Muscle layer of colon (tissue), 2 donors: ENCODE measurements around the gene RGS7.

Source experiments
- H3K27ac ChIP-seq: one replicate; pipeline ENCODE4 v1.7.0; 2013; ENCODE audit warnings: low read depth, mild to moderate bottlenecking, low read length, moderate library complexity
- H3K27me3 ChIP-seq, 2 donors: one replicate each; pipeline ENCODE4 v1.7.0; 2013; ENCODE audit warnings: low read length in 2 of 2, mild to moderate bottlenecking in 2 of 2; ENCODE audit not compliant: insufficient read depth in 2 of 2, control insufficient read depth in 1 of 2
- H3K36me3 ChIP-seq: one replicate; pipeline ENCODE4 v1.7.0; 2013; ENCODE audit warnings: mild to moderate bottlenecking, low read length; ENCODE audit not compliant: insufficient read depth
- H3K4me1 ChIP-seq: one replicate; pipeline ENCODE4 v1.7.0; 2013; ENCODE audit warnings: mild to moderate bottlenecking, low read length; ENCODE audit not compliant: insufficient read depth
- H3K4me3 ChIP-seq, 2 donors: one replicate each; pipeline ENCODE4 v1.7.0; 2013; ENCODE audit warnings: low read length in 2 of 2, low read depth in 1 of 2, mild to moderate bottlenecking in 1 of 2, moderate library complexity in 1 of 2
- H3K9ac ChIP-seq: one replicate; pipeline ENCODE4 v1.7.0; 2013; ENCODE audit warnings: low read length
- H3K9me3 ChIP-seq: one replicate; pipeline ENCODE4 v1.7.0; 2013; ENCODE audit warnings: mild to moderate bottlenecking, low read length
- donor health status: abdominal sarcoma.
- donor health status: Adenocarcinoma of cecum.

The RGS7 gene

GRCh38 chr1:241131636-241132194, 225.3 kb downstream of the RGS7 start:
- Histone ChIP-seq H3K36me3 (no peaks in the 10 kb centered on the region), H3K4me1 (no peaks in the 10 kb centered on the region), H3K9me3 (no peaks in the 10 kb centered on the region), H3K27ac (no peak overlapping the region), H3K27me3 (no peaks in the 10 kb centered on the region), H3K4me3 (no peak overlapping the region), H3K9ac (no peak overlapping the region)

- no peaks in the 10 kb centered on the region for H3K4me1 ChIP-seq
- no peaks in the 10 kb centered on the region for H3K27me3 ChIP-seq
- no peaks in the 10 kb centered on the region for H3K36me3 ChIP-seq
- H3K9ac ChIP-seq: no peak overlapping the region
- no peak overlapping the region for H3K4me3 ChIP-seq
- H3K9me3 ChIP-seq: no peaks in the 10 kb centered on the region
- H3K27ac ChIP-seq: no peak overlapping the region
Measured at GRCh38 chr1:241130881-241131280, 226.1 kb downstream of the RGS7 start.

- Histone ChIP-seq H3K4me3 (no peak overlapping the region), H3K9me3 (no peaks in the 10 kb centered on the region), H3K9ac (no peak overlapping the region), H3K36me3 (no peaks in the 10 kb centered on the region), H3K4me1 (no peaks in the 10 kb centered on the region), H3K27me3 (no peaks in the 10 kb centered on the region), H3K27ac (no peak overlapping the region)
Measured at GRCh38 chr1:241129207-241129960, 227.6 kb downstream of the RGS7 start.

GRCh38 chr1:241125286-241125685, 231.7 kb downstream of the RGS7 start:
- no peak overlapping the region for H3K9ac ChIP-seq
- H3K27me3 ChIP-seq: no peaks in the 10 kb centered on the region
- no peak overlapping the region for H3K27ac ChIP-seq
- no peaks in the 10 kb centered on the region for H3K36me3 ChIP-seq
- H3K9me3 ChIP-seq: no peaks in the 10 kb centered on the region
- H3K4me1 ChIP-seq: no peaks in the 10 kb centered on the region
- H3K4me3 ChIP-seq: no peak overlapping the region

GRCh38 chr1:241118049-241118448, 239.0 kb downstream of the RGS7 start:
- no peak overlapping the region for H3K4me3 ChIP-seq
- no peak overlapping the region for H3K27ac ChIP-seq
- H3K27me3 ChIP-seq: no peaks in the 10 kb centered on the region
- H3K9me3 ChIP-seq: no peaks in the 10 kb centered on the region
- no peak overlapping the region for H3K9ac ChIP-seq
- H3K36me3 ChIP-seq: no peaks in the 10 kb centered on the region
- no peaks in the 10 kb centered on the region for H3K4me1 ChIP-seq

GRCh38 chr1:241115784-241116183, 241.2 kb downstream of the RGS7 start:
- Histone ChIP-seq H3K9ac (no peak overlapping the region), H3K9me3 (no peaks in the 10 kb centered on the region), H3K27me3 (no peaks in the 10 kb centered on the region), H3K27ac (no peak overlapping the region), H3K4me3 (no peak overlapping the region), H3K4me1 (no peaks in the 10 kb centered on the region), H3K36me3 (no peaks in the 10 kb centered on the region)

GRCh38 chr1:241114699-241115233, 242.2 kb downstream of the RGS7 start:
- Histone ChIP-seq H3K9me3 (no peaks in the 10 kb centered on the region), H3K27ac (no peak overlapping the region), H3K36me3 (no peaks in the 10 kb centered on the region), H3K4me1 (no peaks in the 10 kb centered on the region), H3K9ac (no peak overlapping the region), H3K4me3 (no peak overlapping the region), H3K27me3 (no peaks in the 10 kb centered on the region)

GRCh38 chr1:241113557-241113956, 243.4 kb downstream of the RGS7 start:
- Histone ChIP-seq H3K9ac (no peak overlapping the region), H3K4me3 (no peak overlapping the region), H3K27me3 (no peaks in the 10 kb centered on the region)

GRCh38 chr1:241109039-241109438, 248.0 kb downstream of the RGS7 start:
- Histone ChIP-seq H3K27ac (no peak overlapping the region), H3K36me3 (no peaks in the 10 kb centered on the region), H3K9ac (no peak overlapping the region), H3K27me3 (no peaks in the 10 kb centered on the region), H3K4me3 (no peak overlapping the region), H3K9me3 (no peaks in the 10 kb centered on the region), H3K4me1 (no peaks in the 10 kb centered on the region)

More at GRCh38 chr1:241113557-241113956, 243.4 kb downstream of the RGS7 start:
- Histone ChIP-seq H3K9me3 (no peaks in the 10 kb centered on the region), H3K4me1 (no peaks in the 10 kb centered on the region), H3K27ac (no peak overlapping the region), H3K36me3 (no peaks in the 10 kb centered on the region)

- H3K27ac ChIP-seq: no peak overlapping the region
- H3K4me3 ChIP-seq: no peak overlapping the region
- H3K27me3 ChIP-seq: no peaks in the 10 kb centered on the region
- H3K9ac ChIP-seq: no peak overlapping the region
- no peaks in the 10 kb centered on the region for H3K36me3 ChIP-seq
- no peaks in the 10 kb centered on the region for H3K9me3 ChIP-seq
- H3K4me1 ChIP-seq: no peaks in the 10 kb centered on the region
Measured at GRCh38 chr1:241105147-241105546, 251.9 kb downstream of the RGS7 start.

GRCh38 chr1:241102664-241103063, 254.3 kb downstream of the RGS7 start:
- no peaks in the 10 kb centered on the region for H3K27me3 ChIP-seq

GRCh38 chr1:241101622-241102021, 255.4 kb downstream of the RGS7 start:
- H3K9me3 ChIP-seq: no peaks in the 10 kb centered on the region
- H3K27me3 ChIP-seq: no peaks in the 10 kb centered on the region
- no peak overlapping the region for H3K4me3 ChIP-seq
- no peaks in the 10 kb centered on the region for H3K36me3 ChIP-seq
- H3K27ac ChIP-seq: no peak overlapping the region
- H3K4me1 ChIP-seq: no peaks in the 10 kb centered on the region
- H3K9ac ChIP-seq: no peak overlapping the region

More at GRCh38 chr1:241102664-241103063, 254.3 kb downstream of the RGS7 start:
- H3K27ac ChIP-seq: no peak overlapping the region
- no peak overlapping the region for H3K4me3 ChIP-seq
- H3K9me3 ChIP-seq: no peaks in the 10 kb centered on the region
- no peaks in the 10 kb centered on the region for H3K36me3 ChIP-seq
- no peaks in the 10 kb centered on the region for H3K4me1 ChIP-seq
- no peak overlapping the region for H3K9ac ChIP-seq
